ENCODE results near the gene CASP7.

CASP7 gene

DNA sequence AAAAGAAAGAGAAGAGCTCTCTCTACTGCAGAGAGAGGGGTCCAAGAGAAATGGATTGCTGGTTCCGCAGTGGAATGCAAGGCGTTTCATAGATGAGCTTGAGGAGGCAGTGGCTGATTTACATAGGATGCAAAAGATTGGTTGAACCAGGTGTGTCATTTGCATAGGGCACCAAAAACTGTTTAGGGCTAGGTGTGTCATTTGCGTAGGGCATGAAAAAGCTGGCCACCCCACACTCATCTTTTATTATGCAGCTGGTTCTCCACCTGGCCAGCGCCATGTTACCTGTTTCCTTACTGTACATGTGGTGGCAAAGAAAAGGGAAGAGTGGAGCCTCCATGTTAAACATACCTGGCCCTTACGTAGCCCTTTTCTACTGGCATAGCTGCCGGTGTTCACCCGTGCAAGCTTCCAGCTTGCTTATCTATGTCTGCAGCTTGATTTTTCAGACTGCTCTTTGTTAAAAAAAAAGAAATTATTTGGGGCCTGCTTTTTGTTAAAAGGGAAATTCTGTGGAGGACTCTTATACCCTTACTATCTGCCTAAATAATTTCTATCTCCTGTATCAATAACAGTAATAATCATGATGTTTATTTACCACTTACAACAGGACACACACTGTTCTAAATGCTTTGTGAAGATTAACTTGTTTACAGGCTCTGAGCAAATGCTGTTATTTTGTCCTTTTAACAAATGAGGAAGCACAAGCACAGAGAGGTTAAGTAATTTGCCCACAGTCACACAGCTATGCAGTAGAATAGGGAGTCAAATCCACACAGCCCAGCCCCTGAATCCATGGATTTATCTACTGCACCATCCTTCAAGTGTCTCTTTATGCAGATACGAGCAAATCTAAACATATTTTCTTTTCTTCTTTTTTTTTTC is 33.3 kb downstream of the CASP7 start:
- DNase-seq (ENCODE audit: low read depth in 2 of 2) = no peak

DNA sequence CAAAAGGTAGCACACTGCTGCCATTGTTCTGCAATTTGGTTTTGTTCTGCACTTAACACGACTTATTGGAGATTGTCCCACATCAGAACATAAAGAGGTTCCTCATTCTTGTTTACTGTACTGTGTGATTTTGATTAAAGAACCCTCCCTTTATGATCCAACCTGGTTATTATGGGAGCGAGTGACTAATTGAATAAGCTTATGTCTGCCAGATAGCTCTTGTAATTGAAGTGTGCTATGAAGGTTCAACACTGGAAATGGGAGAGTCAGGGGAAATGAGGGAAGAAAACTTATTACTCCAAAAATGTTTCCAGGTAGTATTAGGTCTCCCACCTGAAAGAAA is 33.9 kb downstream of the CASP7 start:
- DNase-seq (ENCODE audit: low read depth in 2 of 2) = no peak

DNA sequence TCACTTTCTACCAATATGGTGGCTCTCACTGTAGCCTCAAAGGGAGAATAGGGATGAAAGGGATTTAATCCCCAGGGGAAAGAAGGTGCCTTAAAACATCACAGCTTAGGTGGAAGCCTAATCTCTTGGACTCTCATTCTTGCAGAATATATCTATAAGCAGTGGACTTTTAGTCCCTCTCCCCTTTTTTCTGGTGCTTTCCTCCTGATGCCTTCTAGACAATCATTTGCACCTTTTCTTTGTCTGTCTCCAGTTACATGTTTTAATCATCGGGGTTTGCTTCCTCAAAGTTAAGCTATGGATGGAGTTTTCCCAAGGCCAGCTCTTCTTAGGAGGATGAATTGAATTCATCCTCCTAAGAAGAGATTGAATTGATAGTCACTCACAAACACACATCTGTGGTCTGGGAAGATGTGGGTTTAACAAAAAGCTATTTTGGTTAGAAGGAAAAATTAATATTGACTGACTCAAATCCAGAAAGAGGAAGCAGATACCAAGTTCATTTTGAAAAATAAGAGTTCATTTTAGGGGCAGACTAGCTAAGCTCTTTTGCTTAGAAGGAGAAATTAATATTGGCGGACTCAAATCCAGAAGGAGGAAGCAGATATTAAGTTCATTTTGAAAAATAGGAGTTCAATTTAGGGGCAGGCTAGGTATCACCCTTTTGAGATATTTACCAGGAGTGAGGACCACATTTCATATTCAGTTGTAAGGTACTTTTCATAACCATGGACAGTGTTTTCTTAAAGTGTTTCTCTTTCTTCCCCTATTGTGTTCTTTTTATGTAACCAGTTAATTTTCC is 36.6 kb downstream of the CASP7 start:
- DNase-seq (ENCODE audit: low read depth in 2 of 2) = no peak

DNA sequence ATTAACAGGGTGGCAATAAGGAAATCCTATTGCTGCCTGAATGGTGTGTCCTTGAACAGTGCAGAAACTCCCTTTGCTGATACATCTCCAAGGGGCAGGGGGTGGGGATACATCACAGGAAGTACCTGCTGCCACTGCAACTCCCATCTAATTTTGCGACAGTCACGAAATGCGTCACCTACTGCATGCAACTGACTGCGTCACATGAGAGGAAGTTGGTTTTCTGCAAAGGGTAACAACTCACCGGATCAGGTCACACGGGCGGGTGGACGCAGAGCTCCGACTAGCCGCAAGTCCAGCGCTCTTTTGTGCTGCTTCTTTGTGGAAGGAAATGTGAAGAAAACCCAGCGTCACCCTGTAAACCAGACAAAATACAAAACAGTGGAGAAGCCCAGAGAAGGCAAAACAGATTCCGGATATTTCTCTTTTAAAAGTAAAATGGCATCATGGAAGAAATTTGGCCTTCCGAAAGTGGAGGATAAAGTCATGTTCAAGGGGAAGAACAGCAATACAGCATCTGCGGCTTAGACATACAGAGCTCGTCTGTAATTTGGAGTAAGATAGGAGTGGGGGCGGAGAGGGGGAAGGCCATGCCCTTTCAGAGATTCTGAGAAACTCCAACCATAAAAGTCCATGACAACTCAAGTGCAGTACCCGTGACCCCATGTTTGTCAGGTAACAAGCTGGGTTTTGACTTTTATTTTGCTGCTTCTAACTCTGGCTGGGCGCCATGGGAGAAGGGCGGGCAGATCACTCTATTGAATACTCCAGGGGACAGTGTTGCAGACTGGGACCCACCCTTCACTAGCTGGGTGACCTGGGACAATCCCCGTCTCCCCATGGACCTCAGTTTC is 39.5 kb downstream of the CASP7 start:
- no peak for DNase-seq (ENCODE audit: low read depth in 2 of 2)

DNA sequence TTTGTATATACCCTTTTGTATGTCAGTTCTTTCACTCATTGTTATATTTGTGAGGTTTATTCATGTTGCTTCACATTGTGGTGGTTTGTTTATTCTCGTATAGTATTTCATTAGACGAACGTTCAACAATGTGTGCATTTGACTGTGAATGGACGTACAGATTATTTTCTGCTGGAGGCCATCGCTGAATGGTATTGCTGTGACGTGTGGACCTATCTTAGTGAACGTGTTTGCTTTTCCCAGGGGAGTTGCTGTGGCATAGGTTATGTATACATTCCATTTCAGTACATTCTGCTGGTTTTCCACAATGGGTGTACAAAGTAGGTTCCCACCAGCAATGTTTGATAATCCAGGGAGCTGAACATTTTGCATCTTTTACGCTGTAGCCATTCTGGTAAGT is 40.7 kb downstream of the CASP7 start:
- no peak for DNase-seq (ENCODE audit: low read depth in 2 of 2)

DNA sequence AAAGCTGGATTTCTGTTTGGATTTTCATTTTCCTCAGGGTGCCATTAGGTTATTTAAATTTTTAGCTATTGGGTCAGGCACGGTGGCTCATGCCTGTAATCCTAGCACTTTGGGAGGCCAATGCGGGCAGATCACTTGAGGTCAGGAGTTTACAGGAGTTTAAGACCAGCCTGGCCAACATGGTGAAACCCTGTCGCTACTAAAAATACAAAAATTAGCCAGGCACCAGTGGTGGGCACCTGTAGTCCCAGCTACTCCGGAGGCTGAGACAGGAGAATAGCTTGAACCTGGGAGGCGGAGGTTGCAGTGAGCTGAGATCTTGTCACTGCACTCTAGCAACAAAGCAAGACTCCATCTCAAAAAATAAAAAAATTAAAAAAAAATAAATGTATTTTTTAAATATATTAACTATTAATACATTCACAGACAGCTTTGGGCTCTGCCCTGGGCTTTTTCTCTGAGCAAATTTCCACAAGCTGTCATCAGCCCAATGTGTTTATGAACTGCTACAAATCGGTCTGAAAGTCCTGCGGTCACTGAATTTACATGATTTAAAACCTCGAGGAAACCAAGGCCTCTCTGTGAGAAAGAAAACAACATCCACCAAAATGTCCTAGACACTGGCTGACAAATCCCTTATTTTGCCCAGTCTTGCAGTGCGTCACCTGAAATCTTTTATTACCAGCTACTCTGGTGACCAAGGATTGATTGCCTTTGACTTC is 52.6 kb downstream of the CASP7 start:
- no peak for DNase-seq (ENCODE audit: low read depth in 2 of 2)

DNA sequence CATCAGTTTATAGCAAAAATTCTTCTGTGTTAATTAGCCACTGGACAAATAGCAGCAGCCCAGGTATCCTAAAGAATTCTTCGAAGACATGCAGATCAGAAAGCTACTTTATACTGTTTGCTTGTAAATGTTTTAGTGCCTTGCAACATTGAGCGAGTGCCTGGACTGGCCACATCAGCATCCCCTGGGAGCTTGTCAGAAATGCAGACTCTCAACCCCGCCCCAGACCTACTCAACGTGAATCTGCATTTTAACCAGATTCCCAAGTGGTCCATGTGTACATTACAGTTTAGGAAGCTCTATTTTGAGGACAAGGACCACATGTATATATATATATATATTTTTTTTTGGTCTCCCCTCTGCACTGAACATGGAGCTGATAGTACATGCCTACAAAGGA is 53.3 kb downstream of the CASP7 start:
- DNase-seq (ENCODE audit: low read depth in 2 of 2) = no peak

DNA sequence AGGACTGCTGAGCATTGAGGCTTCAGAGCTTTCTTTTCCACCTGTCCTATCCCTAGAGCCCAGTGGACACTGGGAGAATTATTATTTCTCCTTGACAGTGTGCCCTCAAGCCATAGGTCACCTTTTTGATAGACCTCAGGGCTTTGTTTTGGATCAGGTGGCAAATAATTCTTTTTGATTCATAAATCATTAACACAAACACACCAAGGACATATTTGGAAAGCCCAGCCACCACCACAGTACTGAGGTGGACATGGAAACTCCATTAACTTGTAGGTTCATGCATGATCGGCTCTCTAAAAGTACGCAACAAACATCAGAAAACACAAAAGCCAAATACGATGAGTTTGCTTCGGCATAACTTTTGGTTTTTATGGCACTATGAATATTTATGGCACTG is 53.9 kb downstream of the CASP7 start:
- no peak for DNase-seq (ENCODE audit: low read depth in 2 of 2)

DNA sequence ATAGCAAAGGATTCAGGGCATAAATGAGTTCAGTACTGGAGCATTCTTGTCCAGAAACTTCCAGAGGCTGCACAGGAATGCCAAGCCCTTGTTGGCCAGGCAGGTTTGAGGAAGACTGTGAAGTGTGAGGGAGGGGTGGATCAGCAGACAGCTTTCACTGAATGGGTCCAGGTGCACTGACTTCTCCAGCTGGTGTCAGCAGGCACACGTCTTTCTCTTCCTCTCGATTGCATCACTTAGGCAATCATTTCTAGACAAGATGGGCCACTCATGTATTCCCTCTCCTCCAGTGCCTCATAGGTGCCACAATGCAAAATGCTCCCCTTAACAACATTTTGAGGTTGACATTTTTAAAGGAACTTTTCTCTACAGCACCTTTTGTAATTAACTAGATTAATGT is 56.2 kb downstream of the CASP7 start:
- no peak for DNase-seq (ENCODE audit: low read depth in 2 of 2)

DNA sequence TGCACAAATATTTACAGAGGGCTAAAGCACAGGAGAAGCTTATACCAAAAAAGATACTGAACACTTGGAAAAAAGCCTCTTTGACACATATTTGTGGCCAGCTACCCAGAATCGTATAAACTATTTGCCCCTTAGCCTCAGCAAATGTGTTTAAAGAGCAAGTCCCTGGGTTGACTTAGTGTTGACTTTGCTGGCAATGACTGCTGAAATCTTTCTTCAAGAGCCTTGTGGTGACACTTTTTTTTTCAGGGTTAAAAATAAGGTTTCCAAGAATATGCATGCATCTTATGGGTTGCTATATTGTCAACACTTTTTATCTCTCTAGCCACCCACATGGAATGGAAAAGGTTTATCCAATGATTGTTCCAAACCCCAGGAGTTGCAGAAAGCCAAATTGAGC is 56.9 kb downstream of the CASP7 start:
- DNase-seq (ENCODE audit: low read depth in 2 of 2) = no peak

DNA sequence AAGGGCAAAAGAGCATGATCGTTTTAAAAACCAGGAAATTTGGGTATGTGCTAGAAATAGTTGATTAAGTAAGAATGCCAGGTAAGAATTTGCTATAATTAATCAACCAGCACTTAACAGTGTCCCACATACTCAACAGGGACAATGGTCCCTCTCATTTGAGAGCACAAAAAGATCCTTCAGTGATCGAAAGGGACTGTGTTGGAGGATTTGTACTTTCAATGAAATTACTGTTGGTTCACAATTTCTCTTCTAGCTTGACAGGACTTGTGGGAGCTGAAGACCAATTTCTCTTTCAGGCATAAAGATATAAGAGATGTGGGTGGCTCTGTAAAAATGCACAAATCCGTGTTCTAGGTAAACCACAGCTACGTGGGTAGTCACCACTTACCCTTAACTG is 59.3 kb downstream of the CASP7 start:
- DNase-seq (ENCODE audit: low read depth in 2 of 2) = no peak

DNA sequence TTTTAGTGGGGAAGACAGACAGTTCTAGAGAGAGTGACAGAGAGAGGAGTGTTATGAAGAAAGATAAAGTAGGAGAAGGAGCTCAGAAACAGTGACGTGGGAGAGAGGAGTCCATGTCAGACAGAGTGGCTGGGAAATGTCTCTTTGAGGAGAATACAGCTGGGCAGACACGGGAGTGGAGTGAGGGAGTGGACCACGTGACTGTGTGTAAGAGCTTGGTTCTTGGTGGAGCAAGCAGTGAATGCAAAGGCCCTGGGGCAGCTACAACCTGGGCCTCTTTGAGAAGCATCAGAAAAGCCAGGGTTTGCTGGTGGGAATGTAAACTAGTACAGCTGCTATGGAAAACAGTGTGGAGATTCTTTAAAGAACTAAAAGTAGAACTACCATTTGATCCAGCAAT is 59.9 kb downstream of the CASP7 start:
- DNase-seq (ENCODE audit: low read depth in 2 of 2) = no peak

DNA sequence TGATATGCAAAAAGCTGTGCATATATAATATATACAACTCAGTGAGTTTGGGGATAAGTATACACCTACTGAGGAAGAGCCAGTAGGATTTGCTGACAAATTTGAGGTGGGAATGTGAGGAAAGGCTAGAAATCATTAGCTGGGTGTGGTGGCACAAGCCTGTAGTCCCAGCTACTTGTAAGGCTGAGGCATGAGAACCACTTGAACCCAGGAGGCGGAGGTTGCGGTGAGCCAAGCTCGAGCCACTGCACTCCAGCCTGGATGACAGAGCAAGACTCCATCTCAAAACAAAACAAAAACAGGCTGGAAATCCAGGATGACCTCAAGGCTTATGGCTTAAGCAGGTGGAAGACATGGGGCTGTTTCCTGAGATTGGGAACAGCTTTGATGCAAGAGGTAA is 61.1 kb downstream of the CASP7 start:
- no peak for DNase-seq (ENCODE audit: low read depth in 2 of 2)

DNA sequence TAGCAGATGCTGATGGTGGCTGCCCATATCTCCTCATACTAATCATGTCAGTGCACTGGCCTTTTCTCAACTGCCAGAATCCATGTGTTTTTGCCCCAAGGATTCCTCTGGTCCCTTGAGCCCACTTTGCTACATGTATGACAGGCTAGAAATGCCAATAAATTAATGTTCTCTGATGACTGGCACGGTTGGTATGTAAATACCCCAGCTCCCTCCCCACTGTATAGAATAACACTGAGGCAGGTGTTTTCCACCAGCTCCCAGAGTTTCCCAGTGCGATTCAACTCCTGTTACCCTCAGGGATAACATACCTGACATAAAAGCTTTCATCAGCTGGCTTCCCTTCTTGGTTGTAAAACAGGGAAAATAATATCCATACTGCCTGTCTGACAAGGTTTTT is 62.8 kb downstream of the CASP7 start:
- no peak for DNase-seq (ENCODE audit: low read depth in 2 of 2)

DNA sequence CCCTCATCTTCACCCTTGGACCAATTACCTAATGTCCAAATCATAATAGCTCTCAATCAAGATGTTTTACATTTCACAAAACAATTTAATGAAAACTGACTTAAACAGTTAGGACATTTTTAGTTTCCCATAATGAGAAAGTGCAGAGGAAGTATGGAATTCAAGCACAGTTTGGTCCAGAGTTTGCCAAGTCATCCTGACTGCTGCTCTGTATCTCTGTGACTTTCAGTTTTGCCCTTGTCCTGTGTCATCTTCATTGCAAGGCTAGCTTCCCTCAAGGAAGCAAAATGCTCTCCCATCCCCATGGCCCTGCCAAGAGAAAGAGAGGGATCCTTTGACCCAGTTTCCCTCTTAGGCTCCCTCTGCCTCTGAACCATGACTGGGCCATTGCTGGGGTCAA is 63.9 kb downstream of the CASP7 start:
- no peak for DNase-seq (ENCODE audit: low read depth in 2 of 2)

DNA sequence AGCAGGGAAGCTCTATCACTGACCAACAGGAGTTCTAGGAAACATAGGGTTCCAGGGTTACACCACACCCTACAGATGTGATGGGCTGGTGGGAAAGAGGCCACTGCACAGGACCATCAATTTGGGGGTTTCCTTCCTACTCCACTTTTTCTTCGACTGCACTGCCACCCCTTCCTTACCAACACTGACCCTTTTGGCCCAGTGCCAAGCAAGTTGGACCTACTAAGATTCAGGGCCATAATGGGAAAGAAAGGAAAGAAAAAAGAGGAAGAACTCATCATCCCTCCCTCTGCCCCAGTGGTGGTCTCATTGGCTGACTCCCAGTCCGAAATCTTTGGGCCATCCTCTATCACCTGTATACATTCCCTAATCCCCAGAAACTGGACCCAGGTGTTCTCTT is 65.7 kb downstream of the CASP7 start:
- no peak for DNase-seq (ENCODE audit: low read depth in 2 of 2)

DNA sequence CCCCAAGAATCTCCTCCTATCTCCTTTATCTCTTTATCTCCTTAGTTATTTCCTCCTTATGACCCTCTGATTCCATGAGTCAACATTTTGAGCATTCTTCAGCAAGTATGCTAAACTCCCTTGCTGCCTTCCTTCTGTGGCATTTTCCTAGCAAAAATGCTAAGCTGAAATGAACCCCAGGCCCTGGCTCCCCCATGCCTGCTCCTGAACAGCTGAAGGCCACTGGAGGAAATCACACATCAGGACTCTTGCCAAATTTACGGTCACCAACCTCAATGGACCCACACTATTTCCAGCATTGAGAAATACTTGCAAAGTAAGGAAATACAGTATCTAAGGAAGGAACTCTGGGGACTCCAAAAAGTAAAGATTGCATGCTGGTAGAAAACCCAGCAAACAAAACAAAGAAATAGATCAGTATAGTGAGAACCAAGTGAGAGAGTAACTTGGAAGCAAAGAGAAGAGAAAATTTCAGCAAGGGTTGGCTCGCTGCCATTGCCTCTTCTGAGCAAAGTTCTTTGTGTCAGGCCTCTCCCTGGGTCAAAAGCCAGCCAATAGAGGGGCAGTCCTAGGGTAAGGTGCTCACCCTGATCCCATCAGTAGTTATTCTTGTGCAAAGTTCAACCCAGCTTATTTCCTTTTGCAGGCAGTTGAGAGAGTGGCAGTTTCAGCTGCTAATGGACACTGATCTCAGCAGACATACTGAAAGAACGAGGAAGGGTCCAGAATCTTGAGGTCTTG is 66.7 kb downstream of the CASP7 start:
- DNase-seq (ENCODE audit: low read depth in 2 of 2) = no peak

DNA sequence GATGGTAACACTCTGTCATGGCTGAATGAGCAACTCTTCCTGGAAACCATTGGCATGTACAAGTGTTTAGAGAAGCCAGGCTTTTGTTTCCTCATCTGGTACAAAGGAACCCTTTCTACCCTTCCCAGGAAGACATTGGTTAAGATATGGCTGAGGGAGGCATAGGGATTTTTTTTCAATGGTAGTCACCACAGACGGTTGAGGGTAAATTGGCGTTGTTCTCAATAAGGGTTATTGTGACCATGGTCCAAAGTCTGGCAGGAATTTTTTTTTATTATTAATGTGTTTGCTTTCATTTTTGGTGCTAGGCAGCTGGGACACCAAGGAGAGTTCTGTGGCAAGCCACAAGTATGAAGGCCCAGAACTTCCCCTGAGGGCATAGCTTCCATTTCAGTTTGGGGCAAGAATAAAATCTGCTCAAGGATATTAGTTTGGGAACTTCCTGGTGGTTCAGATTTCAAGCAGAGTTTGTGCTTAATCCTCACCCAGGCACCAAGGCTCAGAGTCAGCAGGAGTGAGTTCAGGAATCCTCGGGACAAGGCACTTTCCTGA is 71.5 kb downstream of the CASP7 start, which contains the start of gene PLEKHS1:
Gene PLEKHS1, plus strand, starts transcription at position 502 of the 552 bp plus-strand sequence. CDS start 3,596 bp downstream, outside the sequence.
- no peak for DNase-seq (ENCODE audit: low read depth in 2 of 2)

DNA sequence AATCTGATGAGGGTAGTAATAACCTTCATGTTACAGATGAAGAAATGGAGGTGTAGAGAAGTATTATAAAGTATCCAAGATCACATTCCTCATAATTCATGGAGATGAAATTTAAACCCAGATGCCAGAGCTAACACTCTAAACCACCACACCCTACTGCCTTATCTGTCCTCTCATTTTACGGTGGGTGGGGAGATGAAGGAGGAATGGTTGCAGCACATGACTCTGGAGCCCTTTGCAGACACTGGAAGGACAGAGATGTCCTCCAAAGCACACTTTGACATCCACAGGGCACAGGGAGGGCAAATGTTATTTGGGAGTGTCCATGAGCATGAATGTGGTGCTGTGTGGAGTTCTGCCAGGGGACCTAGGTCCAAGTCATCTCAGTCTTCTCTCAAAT is 72.8 kb downstream of the CASP7 start:
- no peak for DNase-seq (ENCODE audit: low read depth in 2 of 2)

DNA sequence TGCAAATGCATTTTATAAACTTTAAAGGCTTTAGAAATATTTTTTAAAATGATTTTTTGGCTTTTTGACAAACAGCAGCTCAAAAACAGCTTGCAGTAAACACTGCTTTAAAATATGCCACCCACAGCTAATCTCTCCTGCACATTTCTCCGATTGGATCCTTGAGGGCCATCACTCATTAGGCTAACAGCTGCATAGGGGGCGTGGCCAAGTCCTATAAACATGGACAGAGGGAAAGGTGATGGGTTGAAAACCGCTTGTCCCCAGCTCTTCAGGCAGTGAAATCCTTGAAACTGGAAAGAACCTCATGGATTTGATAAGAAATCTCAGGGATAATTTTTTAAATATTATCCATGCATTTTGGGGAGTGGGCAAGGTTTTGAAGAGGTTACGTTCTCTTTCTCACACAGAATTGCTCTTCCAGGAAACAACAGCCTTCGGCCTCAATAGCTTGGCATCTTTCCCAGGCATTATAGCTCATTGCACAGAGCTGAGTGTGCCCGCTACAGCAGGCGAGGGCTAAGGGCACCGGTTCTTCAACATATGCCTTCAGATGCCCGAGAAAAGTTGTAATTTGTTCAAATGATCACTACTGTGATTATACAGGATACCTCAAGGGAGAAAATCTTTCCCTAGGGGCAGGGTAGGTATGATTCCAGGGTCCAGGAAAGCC is 73.4 kb downstream of the CASP7 start:
- no peak for DNase-seq (ENCODE audit: low read depth in 2 of 2)

Data from stimulated activated CD4-positive, alpha-beta T cell treated with anti-CD3 and anti-CD28 coated beads, Interleukin-4, amount 100 ng/mL, for 48 hours (primary cell).